HepG2 (cell line): ENCODE measurements around the gene DEFB112. TPM values are rescaled to one million over a fixed set of nuclear protein-coding genes. Genes with fewer than 3 reads are reported as not detected.
A peak's percentile ranks its signal among the peaks of the same experiment; 100 is the strongest.

Experiments used
- ATF1 ChIP-seq: IDR thresholded peaks from 2 replicates; pipeline ENCODE4 v1.6.1; 2016; ENCODE audit warnings: mild to moderate bottlenecking, control low read depth
- ATF7-NPFF ChIP-seq: sonication (generic); formaldehyde crosslinking; IDR thresholded peaks from 2 replicates; pipeline ENCODE4 v1.8.1; 2023; ENCODE audit warnings: mild to moderate bottlenecking, low read depth, missing genetic modification reagents, moderate library complexity
- CCAR2 ChIP-seq: fragments of 200-400 bp; formaldehyde crosslinking; optimal IDR thresholded peaks from 2 replicates; pipeline ENCODE3; 2018; ENCODE audit warnings: low read depth, mild to moderate bottlenecking, low read length, moderate library complexity
- EZH2 ChIP-seq: conservative IDR thresholded peaks from 2 replicates; pipeline ENCODE4 v1.6.1; 2012; ENCODE audit warnings: mild to moderate bottlenecking, low read depth, low read length, moderate library complexity
- FOXK1 ChIP-seq: sonication (generic); formaldehyde crosslinking; IDR thresholded peaks from 2 replicates; pipeline ENCODE4 v1.4.0; 2020; ENCODE audit warnings: low read depth, missing genetic modification reagents, borderline replicate concordance
- HMG20B ChIP-seq: conservative IDR thresholded peaks from 2 replicates; pipeline ENCODE4 v1.6.1; 2016; ENCODE audit warnings: missing genetic modification reagents, missing compliant biosample characterization
- ISX ChIP-seq: sonication (generic); formaldehyde crosslinking; conservative IDR thresholded peaks from 2 replicates; pipeline ENCODE4 v1.5.0; 2020; ENCODE audit warnings: missing genetic modification reagents
- KDM5A ChIP-seq: fragments of 200-600 bp; sonication (generic); IDR thresholded peaks from 2 replicates; pipeline ENCODE4 v1.7.0; 2018; ENCODE audit warnings: antibody characterized with exemption, mild to moderate bottlenecking, low read length, borderline replicate concordance
- PAWR ChIP-seq: sonication (generic); formaldehyde crosslinking; IDR thresholded peaks from 2 replicates; pipeline ENCODE4 v1.4.0; 2020; ENCODE audit warnings: missing genetic modification reagents, mild to moderate bottlenecking, borderline replicate concordance
- POLR2A ChIP-seq, 2 experiments: IDR thresholded peaks; 2 replicates each; pipeline ENCODE4 v1.6.1; 2011; ENCODE audit warnings: low read depth in 2 of 2, low read length in 2 of 2, mild to moderate bottlenecking in 1 of 2, moderate library complexity in 1 of 2; ENCODE audit not compliant: insufficient read depth in 1 of 2
- POLR2AphosphoS5 ChIP-seq: IDR thresholded peaks from 2 replicates; pipeline ENCODE4 v1.6.1; 2012; ENCODE audit warnings: low read depth, low read length
- RNF2 ChIP-seq: fragments of 450-650 bp; conservative IDR thresholded peaks from 2 replicates; pipeline ENCODE4 v1.6.1; 2016; ENCODE audit warnings: low read depth
- TEAD3 ChIP-seq: optimal IDR thresholded peaks from 2 replicates; pipeline ENCODE3; 2016; ENCODE audit warnings: borderline replicate concordance
- TP53 ChIP-seq: sonication (generic); formaldehyde crosslinking; conservative IDR thresholded peaks from 2 replicates; pipeline ENCODE4 v1.4.0; 2020; ENCODE audit warnings: missing genetic modification reagents
- ZFP82 ChIP-seq: sonication (generic); formaldehyde crosslinking; IDR thresholded peaks from 2 replicates; pipeline ENCODE4 v1.5.1; 2020; ENCODE audit warnings: mild to moderate bottlenecking, missing genetic modification reagents, borderline replicate concordance
- ZKSCAN1 ChIP-seq: fragments of 150-350 bp; IDR thresholded peaks from 2 replicates; pipeline ENCODE4 v1.6.1; 2014; ENCODE audit warnings: low read length
- ZNF496 ChIP-seq: sonication (generic); formaldehyde crosslinking; IDR thresholded peaks from 2 replicates; pipeline ENCODE4 v1.8.1; 2023; ENCODE audit warnings: mild to moderate bottlenecking, moderate library complexity, missing genetic modification reagents; ENCODE audit not compliant: insufficient replicate concordance
- ZNF556 ChIP-seq: sonication (generic); formaldehyde crosslinking; IDR thresholded peaks from 2 replicates; pipeline ENCODE4 v1.4.0; 2020; ENCODE audit warnings: mild to moderate bottlenecking, missing genetic modification reagents, borderline replicate concordance
- ZNF75D ChIP-seq: sonication (generic); formaldehyde crosslinking; IDR thresholded peaks from 2 replicates; pipeline ENCODE4 v1.8.1; 2023; ENCODE audit warnings: missing genetic modification reagents, mild to moderate bottlenecking, borderline replicate concordance
- ZNF777 ChIP-seq: sonication (generic); formaldehyde crosslinking; IDR thresholded peaks from 2 replicates; pipeline ENCODE4 v1.4.0; 2020; ENCODE audit warnings: missing genetic modification reagents
- polyA plus RNA-seq, 8 experiments: library from polyadenylated mRNA; depleted of rRNA in 3 of 8; stranded (reverse) in 7 of 8; unstranded in 1 of 8; fragments of >200 nt; fragmentation: Illumina TruSeq in 4 of 8; extraction: Trizol in 4 of 8; gene quantifications; 2 replicates each; pipeline versions ENCODE4 v1.2.1 to v1.2.3, GENCODE V29; 2011 to 2016; ENCODE audit warnings: low read depth in 4 of 8, missing spikeins in 1 of 8, mixed read lengths in 1 of 8; ENCODE audit not compliant: insufficient read depth in 1 of 8
- total RNA-seq, 5 experiments: library from RNA; depleted of rRNA; stranded (reverse); fragments of >200 nt; fragmentation: Illumina TruSeq; extraction: Trizol; gene quantifications; 2 replicates each; pipeline ENCODE4 v1.2.3, GENCODE V29; 2016; ENCODE audit warnings: low read depth in 1 of 5
- TF ChIP-seq, protein P1 (sequence below): sonication (generic); formaldehyde crosslinking; IDR thresholded peaks from 2 replicates; pipeline ENCODE4 v1.4.0; 2020; ENCODE audit warnings: mild to moderate bottlenecking, missing genetic modification reagents
- TF ChIP-seq, protein P2 (sequence below): sonication (generic); formaldehyde crosslinking; conservative IDR thresholded peaks from 2 replicates; pipeline ENCODE4 v1.4.0; 2020; ENCODE audit warnings: missing genetic modification reagents
- TF ChIP-seq, protein P3 (sequence below): sonication (generic); formaldehyde crosslinking; IDR thresholded peaks from 2 replicates; pipeline ENCODE4 v1.5.1; 2020; ENCODE audit warnings: mild to moderate bottlenecking, missing genetic modification reagents, borderline replicate concordance
- TF ChIP-seq, protein P4 (sequence below): sonication (generic); formaldehyde crosslinking; IDR thresholded peaks from 2 replicates; pipeline ENCODE4 v1.4.0; 2020; ENCODE audit warnings: low read depth, mild to moderate bottlenecking, missing genetic modification reagents

DEFB112 gene
- total and polyA plus RNA-seq, 2 of the 13 experiments (the other 11 are each of a cell fraction or from before 2014, with no cell fraction given): not detected

DNA sequence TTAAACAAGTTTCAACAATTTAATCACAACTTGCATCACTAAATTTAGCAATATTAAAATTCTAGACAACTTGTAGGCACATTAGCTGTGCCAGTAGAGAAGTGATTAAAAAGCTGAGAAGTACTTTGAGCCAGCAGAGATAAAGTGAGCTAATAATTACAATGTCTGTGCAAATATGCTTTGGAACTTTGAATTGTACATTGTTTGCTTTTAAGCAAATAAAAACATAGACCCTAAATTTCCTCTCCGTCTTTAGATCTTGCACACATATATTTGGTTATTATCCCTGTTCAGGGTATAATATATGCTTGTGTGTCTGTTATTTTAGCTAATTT, 44.2 kb upstream of the DEFB112 start (continued):
- TF ChIP-seq, protein P1, sequence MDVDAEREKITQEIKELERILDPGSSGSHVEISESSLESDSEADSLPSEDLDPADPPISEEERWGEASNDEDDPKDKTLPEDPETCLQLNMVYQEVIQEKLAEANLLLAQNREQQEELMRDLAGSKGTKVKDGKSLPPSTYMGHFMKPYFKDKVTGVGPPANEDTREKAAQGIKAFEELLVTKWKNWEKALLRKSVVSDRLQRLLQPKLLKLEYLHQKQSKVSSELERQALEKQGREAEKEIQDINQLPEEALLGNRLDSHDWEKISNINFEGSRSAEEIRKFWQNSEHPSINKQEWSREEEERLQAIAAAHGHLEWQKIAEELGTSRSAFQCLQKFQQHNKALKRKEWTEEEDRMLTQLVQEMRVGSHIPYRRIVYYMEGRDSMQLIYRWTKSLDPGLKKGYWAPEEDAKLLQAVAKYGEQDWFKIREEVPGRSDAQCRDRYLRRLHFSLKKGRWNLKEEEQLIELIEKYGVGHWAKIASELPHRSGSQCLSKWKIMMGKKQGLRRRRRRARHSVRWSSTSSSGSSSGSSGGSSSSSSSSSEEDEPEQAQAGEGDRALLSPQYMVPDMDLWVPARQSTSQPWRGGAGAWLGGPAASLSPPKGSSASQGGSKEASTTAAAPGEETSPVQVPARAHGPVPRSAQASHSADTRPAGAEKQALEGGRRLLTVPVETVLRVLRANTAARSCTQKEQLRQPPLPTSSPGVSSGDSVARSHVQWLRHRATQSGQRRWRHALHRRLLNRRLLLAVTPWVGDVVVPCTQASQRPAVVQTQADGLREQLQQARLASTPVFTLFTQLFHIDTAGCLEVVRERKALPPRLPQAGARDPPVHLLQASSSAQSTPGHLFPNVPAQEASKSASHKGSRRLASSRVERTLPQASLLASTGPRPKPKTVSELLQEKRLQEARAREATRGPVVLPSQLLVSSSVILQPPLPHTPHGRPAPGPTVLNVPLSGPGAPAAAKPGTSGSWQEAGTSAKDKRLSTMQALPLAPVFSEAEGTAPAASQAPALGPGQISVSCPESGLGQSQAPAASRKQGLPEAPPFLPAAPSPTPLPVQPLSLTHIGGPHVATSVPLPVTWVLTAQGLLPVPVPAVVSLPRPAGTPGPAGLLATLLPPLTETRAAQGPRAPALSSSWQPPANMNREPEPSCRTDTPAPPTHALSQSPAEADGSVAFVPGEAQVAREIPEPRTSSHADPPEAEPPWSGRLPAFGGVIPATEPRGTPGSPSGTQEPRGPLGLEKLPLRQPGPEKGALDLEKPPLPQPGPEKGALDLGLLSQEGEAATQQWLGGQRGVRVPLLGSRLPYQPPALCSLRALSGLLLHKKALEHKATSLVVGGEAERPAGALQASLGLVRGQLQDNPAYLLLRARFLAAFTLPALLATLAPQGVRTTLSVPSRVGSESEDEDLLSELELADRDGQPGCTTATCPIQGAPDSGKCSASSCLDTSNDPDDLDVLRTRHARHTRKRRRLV (CRISPR knock-in tag): no peak
- TF ChIP-seq POLR2A (IDR thresholded peaks at IDR 0.05; ENCODE audit: insufficient read depth in 1 of 2, low read depth in 2 of 2, low read length in 2 of 2): no peak
- no peak for TF ChIP-seq ATF7-NPFF (CRISPR knock-in tag)
- no peak for TF ChIP-seq TP53 (CRISPR knock-in tag)
- TF ChIP-seq POLR2AphosphoS5: no peak
- TF ChIP-seq ISX (CRISPR knock-in tag): no peak
- TF ChIP-seq PAWR: no peak
- TF ChIP-seq ZNF777 (CRISPR knock-in tag): no peak
- TF ChIP-seq ZNF75D (CRISPR knock-in tag): no peak
- no peak for TF ChIP-seq KDM5A
- no peak for TF ChIP-seq RNF2
- TF ChIP-seq EZH2: no peak
- no peak for TF ChIP-seq ZNF496 (CRISPR knock-in tag)
- no peak for TF ChIP-seq ATF1 (CRISPR knock-in tag)
- TF ChIP-seq HMG20B (CRISPR knock-in tag): 0 out of 2 replicates have a peak, but pooled peaks have one; percentile 24
- TF ChIP-seq ZKSCAN1: no peak
- TF ChIP-seq ZFP82: no peak
- TF ChIP-seq, protein P2, sequence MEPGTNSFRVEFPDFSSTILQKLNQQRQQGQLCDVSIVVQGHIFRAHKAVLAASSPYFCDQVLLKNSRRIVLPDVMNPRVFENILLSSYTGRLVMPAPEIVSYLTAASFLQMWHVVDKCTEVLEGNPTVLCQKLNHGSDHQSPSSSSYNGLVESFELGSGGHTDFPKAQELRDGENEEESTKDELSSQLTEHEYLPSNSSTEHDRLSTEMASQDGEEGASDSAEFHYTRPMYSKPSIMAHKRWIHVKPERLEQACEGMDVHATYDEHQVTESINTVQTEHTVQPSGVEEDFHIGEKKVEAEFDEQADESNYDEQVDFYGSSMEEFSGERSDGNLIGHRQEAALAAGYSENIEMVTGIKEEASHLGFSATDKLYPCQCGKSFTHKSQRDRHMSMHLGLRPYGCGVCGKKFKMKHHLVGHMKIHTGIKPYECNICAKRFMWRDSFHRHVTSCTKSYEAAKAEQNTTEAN (CRISPR knock-in tag): no peak; the same call in 1 of the 2 replicates
- no peak for TF ChIP-seq FOXK1
- TF ChIP-seq ZNF556 (CRISPR knock-in tag): no peak
- TF ChIP-seq, protein P3, sequence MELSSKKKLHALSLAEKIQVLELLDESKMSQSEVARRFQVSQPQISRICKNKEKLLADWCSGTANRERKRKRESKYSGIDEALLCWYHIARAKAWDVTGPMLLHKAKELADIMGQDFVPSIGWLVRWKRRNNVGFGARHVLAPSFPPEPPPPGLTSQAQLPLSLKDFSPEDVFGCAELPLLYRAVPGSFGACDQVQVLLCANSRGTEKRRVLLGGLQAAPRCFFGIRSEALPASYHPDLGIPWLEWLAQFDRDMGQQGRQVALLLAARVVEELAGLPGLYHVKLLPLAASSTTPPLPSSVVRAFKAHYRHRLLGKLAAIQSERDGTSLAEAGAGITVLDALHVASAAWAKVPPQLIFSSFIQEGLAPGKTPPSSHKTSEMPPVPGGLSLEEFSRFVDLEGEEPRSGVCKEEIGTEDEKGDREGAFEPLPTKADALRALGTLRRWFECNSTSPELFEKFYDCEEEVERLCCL (CRISPR knock-in tag): no peak
- TF ChIP-seq, protein P4, sequence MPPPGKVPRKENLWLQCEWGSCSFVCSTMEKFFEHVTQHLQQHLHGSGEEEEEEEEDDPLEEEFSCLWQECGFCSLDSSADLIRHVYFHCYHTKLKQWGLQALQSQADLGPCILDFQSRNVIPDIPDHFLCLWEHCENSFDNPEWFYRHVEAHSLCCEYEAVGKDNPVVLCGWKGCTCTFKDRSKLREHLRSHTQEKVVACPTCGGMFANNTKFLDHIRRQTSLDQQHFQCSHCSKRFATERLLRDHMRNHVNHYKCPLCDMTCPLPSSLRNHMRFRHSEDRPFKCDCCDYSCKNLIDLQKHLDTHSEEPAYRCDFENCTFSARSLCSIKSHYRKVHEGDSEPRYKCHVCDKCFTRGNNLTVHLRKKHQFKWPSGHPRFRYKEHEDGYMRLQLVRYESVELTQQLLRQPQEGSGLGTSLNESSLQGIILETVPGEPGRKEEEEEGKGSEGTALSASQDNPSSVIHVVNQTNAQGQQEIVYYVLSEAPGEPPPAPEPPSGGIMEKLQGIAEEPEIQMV (CRISPR knock-in tag): no peak
- no peak for TF ChIP-seq CCAR2
- TF ChIP-seq TEAD3 (CRISPR knock-in tag): no peak
